IPS DF 19.7 (cell line): Measurements from ENCODE around the gene TTC27.

Source experiments
- DNase-seq: peaks from one replicate; pipeline ENCODE4 v3.0.0-alpha.2; 2013; ENCODE audit warnings: low read depth, low spot score

TTC27 gene

GRCh38 chr2:32668254-32668653 lies 40.4 kb downstream of the TTC27 start:
- DNase-seq: no peak

DNA sequence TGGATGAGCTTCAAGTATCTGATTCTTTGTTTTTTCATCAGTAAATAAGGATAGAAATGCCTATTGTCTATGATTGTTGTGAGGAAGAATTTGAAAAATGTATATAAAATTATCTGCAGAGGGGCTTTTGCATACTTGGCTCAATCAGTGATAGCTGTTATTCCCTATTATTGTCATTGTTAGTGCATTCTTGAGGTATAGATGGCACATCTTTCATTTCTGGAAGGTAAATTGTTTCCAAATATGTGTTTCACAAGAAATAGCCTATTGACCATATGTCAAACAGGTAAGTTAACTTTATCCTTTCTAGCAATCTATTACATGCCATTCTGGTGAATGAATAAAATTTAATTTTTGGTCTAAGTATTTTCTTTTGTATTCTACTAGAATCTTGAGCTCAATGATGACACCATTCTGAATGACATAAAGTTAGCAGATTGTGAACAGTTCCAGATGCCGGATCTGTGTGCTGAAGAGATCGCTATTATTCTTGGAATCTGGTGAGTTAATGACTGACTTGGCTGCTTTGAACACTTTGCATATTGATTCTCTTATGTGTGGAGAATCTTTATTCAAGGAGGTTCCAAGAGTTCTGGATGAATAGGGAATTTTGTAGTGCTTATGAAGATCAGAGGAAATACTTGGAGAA lies 44.2 kb downstream of the TTC27 start:
- no peak for DNase-seq

GRCh38 chr2:32678825-32679224 lies 51.0 kb downstream of the TTC27 start:
- no peak for DNase-seq

- DNase-seq: no peak
These were observed 53.1 kb downstream of the TTC27 start for GRCh38 chr2:32680942-32681341.

DNA sequence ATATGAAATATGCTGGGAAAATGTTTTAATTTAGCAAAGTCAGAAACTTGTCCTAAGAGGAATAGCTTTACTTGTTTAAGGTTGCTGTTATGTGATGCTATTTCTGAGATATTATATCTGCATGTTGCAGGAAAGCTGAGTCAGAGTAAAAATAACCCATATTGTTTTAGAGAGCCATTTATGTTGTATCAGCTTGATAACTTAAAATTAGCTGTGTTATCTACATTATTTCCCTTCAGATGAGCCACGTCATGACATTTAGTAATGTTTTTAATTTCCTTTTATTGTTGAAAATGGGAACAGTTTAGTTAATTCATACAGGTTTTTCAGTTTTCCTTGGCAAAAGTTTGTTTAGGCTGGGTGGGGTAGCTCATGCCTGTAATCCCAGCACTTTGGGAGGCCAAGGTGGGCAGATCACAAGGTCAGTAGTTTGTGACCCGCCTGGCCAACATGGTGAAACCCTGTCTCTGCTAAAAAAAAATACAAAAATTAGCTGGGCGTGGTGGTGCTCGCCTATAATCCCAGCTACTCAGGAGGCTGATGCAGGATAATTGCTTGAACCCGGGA lies 55.8 kb downstream of the TTC27 start:
- DNase-seq: no peak

DNA sequence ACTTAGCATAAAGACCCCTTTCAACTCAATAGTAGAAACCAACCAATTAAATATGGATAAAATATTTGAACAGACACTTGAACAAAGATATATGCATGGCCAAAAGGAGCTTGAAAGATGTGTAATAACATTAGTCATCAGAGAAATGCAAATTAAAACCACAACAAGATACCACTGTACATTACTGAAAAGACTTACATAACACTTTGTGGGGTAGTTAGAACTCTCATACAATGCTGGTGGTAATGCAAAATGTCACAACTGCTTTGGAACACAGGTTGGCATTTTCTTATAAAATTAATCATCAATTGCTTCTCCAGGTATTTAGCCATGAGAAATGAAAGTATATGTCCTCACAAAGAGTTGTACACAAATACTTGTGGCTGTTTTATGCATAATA lies 60.7 kb downstream of the TTC27 start:
- DNase-seq: no peak

- no peak for DNase-seq
These were observed 63.8 kb downstream of the TTC27 start for GRCh38 chr2:32691678-32692077.

- DNase-seq: no peak
These were observed 68.6 kb downstream of the TTC27 start for GRCh38 chr2:32696439-32696838.

DNA sequence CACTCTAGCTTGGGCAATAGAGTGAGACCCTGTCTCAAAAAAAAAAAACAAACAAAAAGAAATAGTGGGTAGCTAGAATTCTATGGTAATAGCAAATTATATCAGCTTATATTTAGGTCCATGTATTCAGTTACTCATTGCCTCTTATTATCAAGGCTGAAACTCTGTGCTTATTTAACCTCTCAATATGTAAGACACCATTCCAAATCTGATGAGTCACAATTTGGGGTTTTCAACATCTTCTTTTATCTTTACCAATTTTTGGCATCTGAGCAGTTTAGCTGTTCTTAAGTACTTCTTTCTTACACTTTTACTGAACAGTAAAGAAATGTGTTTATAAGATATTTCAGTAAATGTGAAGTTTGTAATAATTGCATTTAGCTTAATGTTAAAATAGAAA lies 69.3 kb downstream of the TTC27 start:
- no peak for DNase-seq

DNA sequence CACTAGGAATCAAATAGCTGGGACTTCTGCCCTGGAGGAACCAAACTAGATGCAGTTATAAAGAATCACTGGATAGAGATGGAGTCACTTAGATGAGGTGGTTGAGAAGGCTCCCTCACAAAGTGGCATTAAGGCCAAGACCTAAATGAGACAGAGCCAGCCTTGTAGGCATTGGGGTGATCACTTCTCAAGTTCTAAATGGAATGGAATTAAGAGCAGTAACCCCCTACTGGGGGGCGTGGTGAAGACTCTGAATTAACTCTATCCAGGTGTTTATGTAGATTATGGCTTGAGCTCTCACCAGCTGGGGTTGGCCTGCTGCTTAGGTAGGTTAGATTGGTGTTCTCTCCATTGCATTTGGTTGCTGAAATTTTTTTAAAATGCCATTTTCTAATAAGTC lies 71.3 kb downstream of the TTC27 start:
- DNase-seq: peak; percentile 17

DNA sequence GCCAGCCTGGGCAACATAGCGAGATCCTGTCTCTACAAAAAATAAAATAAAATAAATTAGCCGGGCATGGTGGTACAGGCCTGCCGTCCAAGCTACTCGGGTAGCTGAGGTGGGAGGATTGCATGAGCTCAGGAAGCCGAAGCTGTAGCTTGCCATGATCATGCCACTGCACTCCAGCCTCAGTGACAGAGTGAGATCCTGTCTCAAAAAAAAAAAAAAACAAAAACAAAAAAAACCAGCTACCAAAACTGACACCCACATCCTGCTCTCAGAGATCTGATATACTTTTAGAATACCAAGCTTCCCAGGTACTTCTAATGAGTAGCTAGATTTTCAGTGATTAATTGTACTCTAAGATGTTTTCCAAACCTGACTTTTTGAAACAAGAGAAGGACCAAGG lies 74.0 kb downstream of the TTC27 start:
- DNase-seq: no peak

GRCh38 chr2:32702303-32703064 lies 74.6 kb downstream of the TTC27 start:
- DNase-seq: no peak

DNA sequence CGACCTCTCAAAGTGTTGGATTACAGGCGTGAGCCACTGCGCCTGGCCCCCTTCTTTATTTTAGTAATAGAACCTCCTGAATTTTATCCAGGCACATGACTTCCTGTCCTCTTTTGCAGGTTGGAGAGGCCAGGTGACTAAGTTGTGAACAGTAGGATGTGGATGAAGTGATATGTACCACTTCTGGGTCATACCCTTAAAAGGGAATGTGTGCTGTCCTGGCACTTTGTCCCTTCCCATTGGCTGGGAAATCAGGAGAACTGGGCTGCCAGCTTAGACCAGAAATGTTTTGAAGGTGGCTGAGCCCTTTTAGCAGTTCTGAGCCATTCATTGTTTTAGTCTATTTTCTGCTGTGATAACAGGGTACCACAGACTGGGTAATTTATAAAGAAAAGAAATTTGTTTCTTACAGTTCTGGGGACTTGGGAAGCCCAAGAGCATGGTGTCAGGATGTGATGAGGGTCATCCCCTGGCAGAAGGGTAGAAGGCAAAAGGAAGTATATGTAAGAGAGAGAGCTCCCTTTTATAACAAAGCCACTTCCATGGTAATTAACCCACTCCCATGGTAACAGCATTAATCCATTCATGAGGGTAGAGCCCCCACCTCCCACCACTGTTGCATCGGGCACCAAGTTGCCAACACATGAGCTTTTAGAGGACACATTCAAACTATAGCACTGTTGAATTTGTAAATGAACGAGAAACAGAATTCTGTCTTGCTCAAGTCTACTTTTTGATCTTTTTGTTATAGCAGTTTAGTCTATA lies 79.1 kb downstream of the TTC27 start:
- peak; percentile 7 for DNase-seq

DNA sequence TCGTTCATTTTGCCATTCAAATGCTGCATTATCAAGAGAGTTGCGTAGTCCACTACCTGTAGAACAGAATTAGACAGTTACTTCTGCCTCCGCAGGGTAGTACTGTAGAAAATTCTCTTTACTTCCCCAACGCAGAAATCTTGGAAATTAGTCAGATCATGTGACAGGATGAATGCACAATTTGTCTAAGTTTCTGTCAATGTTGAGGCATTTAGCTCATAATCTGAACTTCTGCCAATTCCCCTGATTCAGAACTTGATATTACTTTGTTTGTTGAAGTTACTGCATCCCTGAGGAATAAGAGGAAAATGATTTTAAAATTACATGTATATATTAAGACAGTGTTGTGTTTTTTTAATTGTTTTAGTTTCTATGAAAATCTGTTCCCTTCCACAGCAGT lies 83.4 kb downstream of the TTC27 start:
- no peak for DNase-seq

- no peak for DNase-seq
These were observed 84.2 kb downstream of the TTC27 start for GRCh38 chr2:32711908-32712501.

GRCh38 chr2:32712870-32713269 lies 85.0 kb downstream of the TTC27 start:
- no peak for DNase-seq

DNA sequence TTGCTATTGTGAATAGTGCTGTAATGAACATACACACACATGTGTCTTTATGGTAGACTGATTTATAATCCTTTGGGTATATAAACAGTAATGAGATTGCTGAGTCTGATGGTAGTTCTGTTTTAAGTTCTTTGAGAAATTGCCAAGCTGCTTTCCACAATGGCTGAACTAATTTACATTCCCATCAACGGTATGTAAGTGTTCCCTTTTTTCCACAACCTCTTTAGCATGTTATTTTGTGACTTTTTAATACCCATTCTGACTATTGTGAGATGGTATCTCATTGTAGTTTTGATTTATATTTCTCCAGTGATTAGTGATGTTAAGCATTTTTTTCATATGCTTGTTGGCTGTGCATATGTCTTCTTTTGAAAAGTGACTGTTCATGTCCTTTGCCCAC lies 86.7 kb downstream of the TTC27 start:
- no peak for DNase-seq

- no peak for DNase-seq
These were observed 87.6 kb downstream of the TTC27 start for GRCh38 chr2:32715391-32715841.

- DNase-seq: no peak
These were observed 88.1 kb downstream of the TTC27 start for GRCh38 chr2:32715981-32716380.

- no peak for DNase-seq
These were observed 88.7 kb downstream of the TTC27 start for GRCh38 chr2:32716598-32716997.

DNA sequence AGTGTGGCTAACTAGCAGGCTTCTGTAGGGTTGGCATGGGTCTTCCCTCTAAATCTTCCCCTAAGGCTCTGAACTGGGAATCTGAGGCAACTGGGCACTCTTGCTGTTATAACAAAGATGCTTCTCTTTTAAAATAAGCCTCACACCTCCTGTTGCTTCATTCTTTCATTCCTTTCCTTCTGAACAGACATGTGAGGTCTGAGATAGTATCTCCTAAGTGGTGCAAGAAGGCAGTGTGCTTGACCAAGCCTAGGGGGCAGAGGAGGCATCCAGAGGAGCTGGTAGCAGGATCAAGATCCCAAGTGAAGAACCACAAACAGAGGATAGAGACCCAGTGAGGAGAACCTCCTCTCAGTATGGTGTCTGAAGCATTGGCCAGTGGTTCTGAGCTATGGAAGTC lies 90.9 kb downstream of the TTC27 start:
- no peak for DNase-seq

- DNase-seq: no peak
These were observed 91.6 kb downstream of the TTC27 start for GRCh38 chr2:32719430-32719829.
